HCT116 (cell line): Measurements from ENCODE around the gene MAPKAP1. TPM values are rescaled to one million over a fixed set of nuclear protein-coding genes. Genes with fewer than 3 reads are reported as not detected.

Experiments
- ATAC-seq: fragments of 200-7000 bp; cut with Tn5 transposase; 2 replicates; pipeline ENCODE4 v1.9.1; 2020; ENCODE audit warnings: mild to moderate bottlenecking, moderate library complexity
- BruUV-seq: library from RNA; stranded (reverse); fragments of 400-500 nt; replicated peaks from 2 replicates; lab custom pipeline; 2021; lab: Mats Ljungman, UMichigan
- CTCF ChIA-PET: fragments of 300-600 bp; sonication (Branson Sonifier 250); formaldehyde crosslinking; loops from one replicate; lab custom pipeline; 2021; ENCODE audit warnings: antibody characterized with exemption; lab: Charles Lee
- POLR2A ChIA-PET: fragments of 300-600, 350-600 bp; sonication (Branson Sonifier 250); formaldehyde crosslinking; loops from one replicate; lab custom pipeline; 2021; ENCODE audit warnings: antibody characterized with exemption; lab: Charles Lee
- RAD21 ChIA-PET, 2 experiments: fragments of 300-600 bp; sonication (Branson Sonifier 250); formaldehyde crosslinking; loops; one replicate each; lab custom pipeline; 2023; ENCODE audit warnings: low total read pairs in 2 of 2; ENCODE audit not compliant: uncharacterized antibody in 2 of 2, unreplicated experiment in 2 of 2, low non-redundant PET in 1 of 2; lab: Charles Lee
- DNase-seq: peaks from one replicate; pipeline ENCODE4 v3.0.0-alpha.2; 2010; ENCODE audit warnings: low read depth, low spot score
- H2AFZ ChIP-seq: fragments of 200-600 bp; shearing (Covaris generic), sonication (generic); 2 replicates; pipeline ENCODE4 v1.6.1; 2017; ENCODE audit warnings: low read depth, mixed run types, mixed read lengths, antibody characterized with exemption, low read length; ENCODE audit not compliant: poor library complexity, severe bottlenecking
- H3K27ac ChIP-seq: 2 replicates; pipeline ENCODE4 v1.5.1; 2012; ENCODE audit warnings: low read depth, low read length
- H3K27me3 ChIP-seq: fragments of 200-600 bp; sonication (generic); 2 replicates; pipeline ENCODE4 v1.6.1; 2016; ENCODE audit warnings: mixed run types, low read length, mixed read lengths; ENCODE audit not compliant: insufficient read depth
- H3K36me3 ChIP-seq, 2 experiments: fragments of 200-500 bp in 1 of 2; fragments of 200-600 bp in 1 of 2; sonication (Bioruptor generic) in 1 of 2; sonication (generic) in 1 of 2; 2 replicates each; pipeline versions ENCODE4 v1.5.1 to v1.6.1; 2014 to 2016; ENCODE audit warnings: low read length in 2 of 2, inconsistent platforms in 1 of 2, mixed read lengths in 1 of 2, mixed run types in 1 of 2; ENCODE audit not compliant: insufficient read depth in 2 of 2, control insufficient read depth in 1 of 2
- H3K4me1 ChIP-seq, 2 experiments: fragments of 200-600 bp in 1 of 2; sonication (generic) in 1 of 2; 2 replicates each; pipeline versions ENCODE4 v1.5.1 to v1.6.1; 2012 to 2017; ENCODE audit warnings: low read length in 2 of 2, inconsistent platforms in 1 of 2, mild to moderate bottlenecking in 1 of 2, mixed read lengths in 1 of 2, mixed run types in 1 of 2, moderate library complexity in 1 of 2; ENCODE audit not compliant: insufficient read depth in 2 of 2, control insufficient read depth in 1 of 2
- H3K4me2 ChIP-seq: fragments of 200-600 bp; sonication (generic); 2 replicates; pipeline ENCODE4 v1.6.1; 2017; ENCODE audit warnings: mixed run types, low read length, mixed read lengths
- H3K4me3 ChIP-seq, 2 experiments: fragments of 200-600 bp in 1 of 2; sonication (generic) in 1 of 2; replicated peaks in 1 of 2; 2 replicates each; pipeline ENCODE4 v1.5.1; 2011 to 2016; ENCODE audit warnings: low read length in 2 of 2, control low read depth in 1 of 2, low read depth in 1 of 2, mild to moderate bottlenecking in 1 of 2, mixed read lengths in 1 of 2, mixed run types in 1 of 2
- H3K79me2 ChIP-seq: fragments of 200-600 bp; sonication (generic); 2 replicates; pipeline ENCODE4 v1.6.1; 2017; ENCODE audit warnings: mild to moderate bottlenecking, mixed run types, low read length, moderate library complexity, mixed read lengths; ENCODE audit not compliant: insufficient read depth
- H3K9ac ChIP-seq: fragments of 200-600 bp; sonication (generic); 2 replicates; pipeline ENCODE4 v1.6.1; 2016; ENCODE audit warnings: low read length, mixed read lengths
- H3K9me2 ChIP-seq: fragments of 200-600 bp; sonication (generic), shearing (Covaris generic); 2 replicates; pipeline ENCODE4 v1.6.1; 2017; ENCODE audit warnings: mixed run types, mild to moderate bottlenecking, moderate library complexity; ENCODE audit not compliant: insufficient read depth
- H3K9me3 ChIP-seq, 2 experiments: fragments of 200-500 bp in 1 of 2; fragments of 200-600 bp in 1 of 2; sonication (Bioruptor generic) in 1 of 2; sonication (generic) in 1 of 2; 2 replicates each; pipeline ENCODE4 v1.6.1; 2014 to 2017; ENCODE audit warnings: low read length in 2 of 2, mixed read lengths in 2 of 2, inconsistent platforms in 1 of 2, low read depth in 1 of 2, mild to moderate bottlenecking in 1 of 2, mixed run types in 1 of 2, moderate library complexity in 1 of 2; ENCODE audit not compliant: control insufficient read depth in 1 of 2, insufficient read depth in 1 of 2
- H4K20me1 ChIP-seq: fragments of 200-600 bp; sonication (generic), shearing (Covaris generic); 2 replicates; pipeline ENCODE4 v1.6.1; 2017; ENCODE audit warnings: mixed run types, mild to moderate bottlenecking, moderate library complexity; ENCODE audit not compliant: insufficient read depth
- ATF3 ChIP-seq: IDR thresholded peaks from 2 replicates; pipeline ENCODE4 v1.6.1; 2012
- CBX3 ChIP-seq: IDR thresholded peaks from 2 replicates; pipeline ENCODE4 v1.6.1; 2012; ENCODE audit warnings: low read depth
- CEBPB ChIP-seq: IDR thresholded peaks from 2 replicates; pipeline ENCODE4 v1.6.1; 2012; ENCODE audit warnings: low read depth
- CTCF ChIP-seq, 3 experiments: fragments of 200-600 bp in 1 of 3; sonication (generic) in 1 of 3; IDR thresholded peaks in 2 of 3; conservative IDR thresholded peaks in 1 of 3; 2 replicates each; pipeline ENCODE4 v1.5.1; 2012 to 2017; ENCODE audit warnings: low read depth in 2 of 3, low read length in 2 of 3, antibody characterized with exemption in 1 of 3, borderline replicate concordance in 1 of 3, control low read depth in 1 of 3, mild to moderate bottlenecking in 1 of 3, mixed read lengths in 1 of 3, mixed run types in 1 of 3, moderate library complexity in 1 of 3; ENCODE audit not compliant: insufficient read depth in 1 of 3
- EGR1 ChIP-seq: IDR thresholded peaks from 2 replicates; pipeline ENCODE4 v1.6.1; 2012; ENCODE audit warnings: low read depth
- EZH2 ChIP-seq: fragments of 200-600 bp; sonication (generic); IDR thresholded peaks from 2 replicates; pipeline ENCODE4 v1.6.1; 2017; ENCODE audit warnings: antibody characterized with exemption, mixed run types
- EZH2phosphoT487 ChIP-seq: fragments of 200-600 bp; IDR thresholded peaks from 2 replicates; pipeline ENCODE4 v1.6.1; 2018; ENCODE audit warnings: antibody characterized with exemption, borderline replicate concordance
- FOSL1 ChIP-seq: IDR thresholded peaks from 2 replicates; pipeline ENCODE4 v1.6.1; 2012; ENCODE audit warnings: low read depth
- JUND ChIP-seq: IDR thresholded peaks from 2 replicates; pipeline ENCODE4 v1.6.1; 2012
- MAX ChIP-seq: IDR thresholded peaks from 2 replicates; pipeline ENCODE4 v1.6.1; 2012
- POLR2A ChIP-seq: IDR thresholded peaks from 2 replicates; pipeline ENCODE4 v1.7.0; 2011; ENCODE audit warnings: borderline replicate concordance; ENCODE audit not compliant: insufficient read depth, insufficient read length; ENCODE audit errors: extremely low read depth
- RAD21 ChIP-seq: IDR thresholded peaks from 2 replicates; pipeline ENCODE4 v1.6.1; 2012; ENCODE audit warnings: low read depth, mild to moderate bottlenecking
- SIN3A ChIP-seq: IDR thresholded peaks from 2 replicates; pipeline ENCODE4 v1.6.1; 2012; ENCODE audit warnings: low read depth
- SP1 ChIP-seq: IDR thresholded peaks from 2 replicates; pipeline ENCODE4 v1.6.1; 2012; ENCODE audit warnings: low read depth
- SRF ChIP-seq: IDR thresholded peaks from 2 replicates; pipeline ENCODE4 v1.6.1; 2012; ENCODE audit warnings: low read depth
- YY1 ChIP-seq: IDR thresholded peaks from 2 replicates; pipeline ENCODE4 v1.6.1; 2011; ENCODE audit warnings: low read length, low read depth, moderate library complexity, mild to moderate bottlenecking; ENCODE audit not compliant: insufficient replicate concordance; ENCODE audit errors: extremely low read depth
- ZBTB33 ChIP-seq: IDR thresholded peaks from 2 replicates; pipeline ENCODE4 v1.6.1; 2011; ENCODE audit warnings: mild to moderate bottlenecking, low read length, moderate library complexity; ENCODE audit not compliant: insufficient replicate concordance; ENCODE audit errors: extremely low read depth
- ZFX ChIP-seq: fragments of 450-650 bp; IDR thresholded peaks from 2 replicates; pipeline ENCODE4 v1.6.1; 2017
- ZNF274 ChIP-seq: fragments of 200-500 bp; sonication (Bioruptor generic); IDR thresholded peaks from 2 replicates; pipeline ENCODE4 v1.6.1; 2014; ENCODE audit warnings: mild to moderate bottlenecking, low read depth, low read length, inconsistent platforms
- intact Hi-C: fragments of 100-400 bp; cut with micrococcal nuclease; formaldehyde crosslinking; loops from 2 replicates; pipeline ENCODE4 v1.10.0; 2022
- total RNA-seq: library from RNA; stranded (reverse); gene quantifications from one replicate; pipeline ENCODE4 v1.2.1, GENCODE V29; 2021; ENCODE audit not compliant: unreplicated experiment

The MAPKAP1 gene
- total RNA-seq, 1 experiment from 2014 or later, result 72.5 TPM

- H3K4me2 ChIP-seq, result no peak overlapping the region
- no peak for DNase-seq
- H3K79me2 ChIP-seq, result no peaks in the 10 kb centered on the region
- H3K9ac ChIP-seq, result no peak overlapping the region
- RAD21 ChIA-PET, result no interaction called here
- H3K4me1 ChIP-seq, result peaks cover 17 to 20% of the 10 kb centered on the region in 2 experiments
- no TSS peak for BruUV-seq
- POLR2A ChIA-PET, result no interaction called here
- H3K9me3 ChIP-seq, result no peaks in the 10 kb centered on the region
- CTCF ChIA-PET, result no interaction called here
- TF ChIP-seq YY1 (no peak), ZBTB33 (no peak), FOSL1 (no peak), POLR2A (no peak), ATF3 (no peak), EZH2phosphoT487 (no peak), RAD21 (no peak), ZNF274 (no peak), CBX3 (no peak), JUND (no peak), SRF (no peak), SP1 (no peak), SIN3A (no peak), ZFX (no peak), CEBPB (no peak), EGR1 (no peak), MAX (no peak), EZH2 (no peak), CTCF (IDR thresholded peaks at IDR 0.05 in 2 of 3, conservative IDR thresholded peaks at IDR 0.05 in 1 of 3; ENCODE audit: borderline replicate concordance in 1 of 3, insufficient read depth in 1 of 3, low read depth in 2 of 3, low read length in 2 of 3) (no peak)
- H2AFZ ChIP-seq, result no peak overlapping the region
- no peaks in the 10 kb centered on the region for H3K36me3 ChIP-seq
- no peak for ATAC-seq
- no peaks in the 10 kb centered on the region for H3K27me3 ChIP-seq
- H3K4me3 ChIP-seq, result no peak overlapping the region
- no peaks in the 10 kb centered on the region for H3K9me2 ChIP-seq
- no peaks in the 10 kb centered on the region for H4K20me1 ChIP-seq
- intact Hi-C loops, result no loop called here
- no peak overlapping the region for H3K27ac ChIP-seq
These were observed 196.0 kb downstream of the MAPKAP1 start for GRCh38 chr9:125510980-125511379.
